ENCODE measurements around the gene ZNF438.

DNA sequence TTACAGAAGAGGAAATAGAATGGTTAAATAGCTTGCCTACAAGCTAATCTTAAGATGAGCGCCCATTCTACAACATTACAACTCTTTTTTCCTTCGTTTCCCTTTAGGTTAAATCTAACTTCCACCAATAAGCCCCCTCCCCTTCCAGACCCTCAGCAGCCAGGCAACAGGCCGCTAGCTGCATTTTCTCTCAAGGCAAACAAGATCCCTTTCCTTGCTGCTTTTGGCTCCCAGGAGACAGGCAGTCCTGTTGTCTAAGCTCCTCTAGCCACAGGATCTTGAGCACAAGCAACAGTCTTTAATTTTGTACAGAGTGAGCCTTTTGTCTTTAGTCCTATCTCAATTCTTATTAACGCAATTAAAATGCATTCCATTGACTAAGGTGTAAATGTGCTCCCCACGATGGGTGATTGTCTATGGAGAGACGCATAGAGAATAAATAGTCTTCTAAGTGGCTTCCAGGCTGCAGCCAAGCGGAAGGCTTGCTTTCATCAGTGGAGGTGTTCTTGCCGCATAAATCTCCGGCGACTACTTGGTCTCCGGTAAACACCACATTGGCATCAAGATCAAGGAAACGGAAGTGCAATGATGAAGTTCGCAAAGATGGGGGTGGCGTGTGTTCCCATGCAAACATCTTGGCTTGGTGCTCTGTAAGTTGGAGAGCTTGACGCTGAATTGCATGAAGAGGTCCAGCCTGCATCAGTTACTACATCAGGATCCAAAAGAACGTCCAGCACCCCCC lies 220.2 kb downstream of the ZNF438 start:
- no peak for TF ChIP-seq CTCF (IDR thresholded peaks at IDR 0.05)
- no peak for TF ChIP-seq POLR2A (IDR thresholded peaks at IDR 0.05)
